Measurements from ENCODE around the gene TMEM258.

Gene TMEM258

GRCh38 chr11:61774411-61774810 lies 18.0 kb downstream of the TMEM258 start:
- DNase-seq, result no peak

DNA sequence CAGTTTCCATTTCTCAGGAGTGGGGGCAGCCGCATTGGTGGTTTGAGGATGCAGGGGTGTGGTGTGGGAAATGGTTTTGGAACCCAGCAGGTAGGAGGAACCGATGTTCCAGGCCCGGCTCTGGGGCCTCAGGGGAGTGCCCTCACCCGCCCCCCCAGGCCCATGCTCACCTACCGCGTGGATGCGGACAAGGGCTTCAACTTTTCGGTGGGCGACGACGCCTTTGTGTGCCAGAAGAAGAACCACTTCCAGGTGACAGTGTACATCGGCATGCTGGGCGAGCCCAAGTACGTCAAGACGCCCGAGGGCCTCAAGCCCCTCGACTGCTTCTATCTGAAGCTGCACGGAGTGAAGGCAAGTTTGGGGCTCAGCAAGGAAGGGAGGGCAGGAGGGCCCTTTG lies 18.6 kb downstream of the TMEM258 start:
- DNase-seq, result no peak

DNA sequence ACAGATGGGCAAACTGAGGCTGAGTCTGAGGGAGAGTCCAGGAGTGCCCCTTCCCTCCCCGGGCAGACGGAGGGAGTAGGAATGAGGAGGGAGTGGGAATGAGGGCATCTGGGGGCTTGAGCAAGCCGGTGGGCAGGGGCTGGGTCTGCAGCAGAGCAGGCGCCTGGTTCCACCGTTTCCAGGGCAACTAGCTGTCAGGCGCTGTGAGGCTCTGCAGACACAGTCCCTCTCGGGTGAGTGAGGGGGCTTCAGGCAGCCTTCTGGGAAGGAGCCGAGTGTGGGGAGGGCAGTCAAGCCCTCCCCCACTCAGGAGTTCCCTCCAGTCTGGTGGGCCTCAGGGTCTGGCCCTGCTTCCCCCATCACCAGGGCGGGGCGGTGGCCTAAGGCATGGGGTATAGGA lies 19.0 kb downstream of the TMEM258 start:
- no peak for DNase-seq

DNA sequence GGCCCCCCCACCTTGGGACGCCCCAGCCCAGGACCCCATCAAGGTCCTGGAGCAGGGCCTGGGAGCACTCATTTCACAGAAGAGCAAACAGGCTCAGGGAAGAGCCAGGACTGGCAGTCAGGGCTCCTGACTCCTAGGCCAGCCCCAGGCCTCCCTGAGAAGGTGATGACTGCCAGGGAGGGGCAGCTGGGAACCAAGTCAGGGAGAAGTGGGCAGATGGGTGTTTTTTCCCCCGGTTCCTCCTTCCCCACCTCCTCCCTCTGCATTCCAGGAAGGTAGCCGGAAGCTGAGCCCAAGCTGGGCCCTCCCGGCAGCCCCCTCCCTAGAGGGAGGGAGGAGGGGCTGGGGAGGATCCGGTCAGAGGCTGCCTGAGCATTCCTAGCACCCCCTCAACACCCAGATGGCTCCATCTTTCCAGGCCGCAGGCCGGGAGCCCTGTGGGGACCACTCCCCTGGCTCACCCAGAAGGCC lies 20.4 kb downstream of the TMEM258 start:
- DNase-seq, result no peak

- no peak for DNase-seq
These were observed 21.1 kb downstream of the TMEM258 start for GRCh38 chr11:61771195-61771894.

- DNase-seq, result no peak
These were observed 22.3 kb downstream of the TMEM258 start for GRCh38 chr11:61769946-61770683.

DNA sequence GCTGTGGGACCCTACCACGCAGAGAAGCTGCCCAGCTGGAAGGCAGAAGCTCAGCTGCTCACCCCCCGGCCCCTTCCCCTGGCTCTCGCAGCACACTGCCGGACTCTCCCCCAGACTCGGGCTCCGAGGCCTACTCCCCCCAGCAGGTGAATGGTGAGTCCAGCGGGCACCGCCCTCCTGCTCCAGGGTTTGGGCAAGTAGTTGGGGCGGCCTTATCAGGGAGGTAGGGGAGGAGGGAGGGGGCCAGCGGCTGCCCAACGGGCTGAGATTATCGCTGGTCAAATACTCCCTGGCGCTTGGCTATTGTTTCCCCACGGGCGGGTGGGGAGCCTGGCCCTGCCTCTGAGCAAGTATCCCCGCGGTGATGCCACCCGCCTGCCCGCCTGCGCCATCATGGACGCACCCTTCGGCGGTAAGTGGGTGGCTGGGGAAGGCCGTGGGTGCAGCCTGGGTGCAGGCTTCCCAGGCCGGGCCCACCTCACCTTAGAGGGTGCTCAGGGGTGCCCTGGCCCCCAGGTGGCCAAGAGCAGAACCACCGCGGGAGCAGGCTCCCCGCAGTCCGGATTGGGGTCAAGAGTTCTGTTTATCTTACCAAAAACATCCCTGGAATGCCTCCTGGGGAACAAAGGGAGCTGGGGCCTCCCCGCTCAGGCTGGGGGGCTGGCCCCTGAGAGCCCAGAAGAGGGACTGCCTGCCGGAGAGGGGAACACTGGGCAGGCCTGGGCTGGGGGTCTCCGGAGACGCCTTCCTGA lies 23.1 kb downstream of the TMEM258 start:
- no peak for DNase-seq

DNA sequence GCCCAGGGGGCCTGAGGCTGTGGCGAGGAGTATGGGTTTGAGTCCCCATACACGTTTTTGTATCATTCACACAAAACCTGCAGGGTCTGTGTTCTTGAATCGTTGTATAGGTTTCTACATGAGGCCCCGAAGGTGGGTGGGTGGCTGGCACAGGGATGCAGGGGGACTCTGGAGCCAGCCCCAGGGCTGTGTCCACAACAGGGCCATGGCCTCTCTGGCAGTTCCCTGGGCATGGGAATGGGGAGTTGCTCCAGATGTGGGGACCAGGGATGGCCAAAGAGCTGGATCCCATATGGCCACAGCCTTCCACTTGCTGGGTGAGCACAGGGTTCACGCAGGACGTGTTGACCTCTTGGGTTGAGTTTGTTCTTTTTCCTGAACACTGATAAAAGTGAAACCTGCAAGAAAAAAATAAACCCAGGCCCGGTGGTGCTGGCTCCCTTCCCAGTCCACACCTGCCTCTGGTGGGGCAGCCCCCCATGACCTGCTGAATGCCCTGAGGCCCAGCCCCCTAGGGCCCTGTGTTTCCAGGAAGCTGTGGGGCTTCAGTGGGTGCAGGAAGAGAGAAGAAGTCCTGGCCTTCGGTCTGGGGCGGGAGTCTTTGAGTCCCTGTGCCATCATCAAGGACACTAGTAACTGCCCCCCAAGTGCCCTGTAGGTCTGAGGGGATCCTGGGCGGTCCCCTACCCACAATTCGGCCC lies 23.9 kb downstream of the TMEM258 start:
- DNase-seq, result no peak

- no peak for DNase-seq
These were observed 26.0 kb downstream of the TMEM258 start for GRCh38 chr11:61766353-61766841.

DNA sequence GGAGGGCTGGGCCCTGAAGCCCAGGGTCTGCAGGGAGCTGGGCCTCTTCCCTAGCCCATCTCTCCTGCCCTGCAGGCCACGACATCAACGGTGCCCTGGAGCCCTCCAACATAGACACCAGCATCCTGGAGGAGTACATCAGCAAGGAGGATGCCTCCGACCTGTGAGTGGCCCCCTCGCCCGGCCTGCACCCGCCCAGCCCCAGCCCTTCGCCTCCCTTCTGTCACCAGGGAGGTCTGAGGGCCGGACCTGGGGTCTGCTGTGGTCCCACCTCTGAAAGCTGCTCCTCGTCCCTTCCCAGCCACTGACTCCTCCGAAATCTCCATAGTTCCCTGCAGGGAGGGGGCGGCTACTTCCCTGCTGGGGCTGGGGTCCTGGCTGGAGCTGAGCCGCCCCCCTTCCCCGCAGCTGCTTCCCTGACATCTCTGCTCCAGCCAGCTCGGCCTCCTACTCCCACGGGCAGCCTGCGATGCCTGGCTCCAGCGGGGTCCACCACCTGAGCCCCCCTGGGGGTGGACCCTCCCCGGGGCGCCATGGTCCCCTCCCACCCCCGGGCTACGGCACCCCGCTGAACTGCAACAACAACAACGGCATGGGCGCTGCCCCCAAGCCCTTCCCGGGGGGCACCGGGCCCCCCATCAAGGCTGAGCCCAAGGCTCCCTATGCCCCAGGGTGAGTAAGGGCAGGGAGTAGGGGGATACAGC lies 26.7 kb downstream of the TMEM258 start:
- no peak for DNase-seq

- DNase-seq, result no peak
These were observed 27.7 kb downstream of the TMEM258 start for GRCh38 chr11:61764606-61765260.

DNA sequence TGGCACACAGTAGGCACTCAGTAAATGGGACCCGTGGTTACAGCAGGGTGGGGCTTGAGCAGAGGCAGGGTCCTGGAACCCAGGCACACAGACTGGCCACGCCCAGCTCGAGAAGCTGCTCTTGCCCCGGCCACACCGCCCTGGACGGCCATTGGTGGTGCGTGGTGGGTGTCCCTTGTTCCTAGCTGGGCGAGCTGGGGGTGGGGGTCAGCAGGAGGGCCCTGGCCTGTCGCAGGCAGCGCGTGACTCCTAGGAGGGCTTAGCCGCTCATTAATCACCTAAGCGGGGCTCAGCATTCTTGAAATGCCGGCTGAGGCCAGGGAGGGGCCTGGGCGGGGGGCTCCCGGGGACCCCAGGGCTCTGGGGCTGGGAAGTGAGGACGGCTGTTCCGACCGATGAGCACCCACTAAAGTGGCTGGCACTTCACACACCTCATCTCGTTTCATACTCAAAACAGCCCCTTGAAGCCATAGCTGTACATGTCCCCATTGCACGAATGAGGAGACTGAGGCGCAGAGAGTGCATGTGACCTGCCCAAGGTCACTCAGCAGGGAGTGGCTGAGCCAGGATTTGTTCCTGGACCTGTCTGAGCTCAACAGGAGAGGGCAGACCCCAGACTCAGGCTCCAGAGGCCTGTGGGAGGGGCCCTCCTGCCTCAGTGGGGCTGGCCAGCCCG lies 28.3 kb downstream of the TMEM258 start:
- DNase-seq, result no peak

- DNase-seq, result no peak
These were observed 29.6 kb downstream of the TMEM258 start for GRCh38 chr11:61762798-61763197.

GRCh38 chr11:61762223-61762615 lies 30.2 kb downstream of the TMEM258 start:
- DNase-seq, result no peak

- DNase-seq, result no peak
These were observed 30.8 kb downstream of the TMEM258 start for GRCh38 chr11:61761440-61762222.

DNA sequence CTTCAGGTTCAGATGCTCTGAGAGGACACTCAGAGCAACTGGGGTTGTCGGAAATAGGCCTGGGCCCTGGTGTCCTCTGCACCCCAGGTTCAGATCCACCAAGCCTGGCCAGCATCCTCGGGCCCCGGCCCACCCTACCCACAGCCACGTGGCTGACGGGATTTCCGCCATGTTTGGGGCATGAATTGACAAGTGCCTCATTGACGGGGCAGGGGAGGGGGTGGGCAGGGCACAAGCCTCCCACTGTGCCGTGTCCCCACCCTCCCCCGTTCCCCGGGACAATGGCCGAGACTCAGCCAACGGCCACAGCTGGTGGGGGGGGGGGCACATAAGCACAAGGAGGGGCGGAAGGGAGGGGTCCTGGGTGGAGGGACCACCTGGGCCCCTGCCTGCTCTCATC lies 31.5 kb downstream of the TMEM258 start:
- no peak for DNase-seq

DNA sequence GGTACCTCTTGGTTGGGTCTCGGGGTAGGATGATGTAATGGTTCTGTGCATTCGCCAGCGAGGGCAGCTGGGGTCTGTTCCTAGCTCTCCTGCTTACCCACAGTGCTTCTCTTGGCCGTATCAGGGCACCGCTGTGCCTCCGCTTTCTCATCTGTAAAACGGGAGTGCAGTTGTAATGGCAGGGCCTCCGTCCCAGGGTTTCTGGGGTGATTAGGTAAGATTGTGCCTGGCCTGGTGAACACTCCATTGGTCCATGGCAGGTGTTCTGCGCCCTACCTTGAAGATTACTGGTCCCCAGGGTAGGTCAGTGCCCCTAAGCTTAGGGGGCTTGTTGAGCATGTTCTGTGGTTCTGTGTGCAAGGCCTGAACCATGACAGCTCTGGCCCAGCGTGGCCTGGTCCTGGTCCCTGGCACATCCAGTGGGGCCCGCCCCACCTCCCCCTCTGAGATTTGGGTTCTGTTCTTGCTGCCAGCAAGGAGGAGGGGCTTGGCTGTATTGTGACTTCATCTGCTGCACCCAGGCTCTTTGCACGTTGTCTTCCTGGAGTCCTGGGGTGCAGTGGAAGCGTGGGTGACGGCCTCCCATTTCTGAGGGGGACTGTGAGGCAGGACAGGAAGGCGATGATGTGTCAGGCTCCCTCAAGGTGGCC lies 35.1 kb downstream of the TMEM258 start:
- DNase-seq, result no peak

- peak; percentile 66 for DNase-seq
These were observed 35.8 kb downstream of the TMEM258 start for GRCh38 chr11:61756452-61757212.

DNA sequence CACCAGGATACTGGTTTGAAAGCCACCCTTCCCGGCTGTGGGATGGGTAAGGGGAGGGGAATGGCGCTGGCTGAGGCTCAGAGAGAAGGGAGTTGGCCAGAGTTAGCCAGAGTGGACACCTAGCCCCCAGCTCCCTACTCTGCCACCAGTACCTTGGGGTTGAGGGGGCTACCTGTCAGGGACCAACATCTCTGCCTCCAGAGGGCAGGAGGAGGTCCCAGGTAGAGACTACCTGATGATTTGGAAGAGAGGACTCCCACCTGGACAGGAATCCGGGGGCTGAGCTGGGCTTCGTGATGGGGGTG lies 36.3 kb downstream of the TMEM258 start:
- DNase-seq, result no peak

All from activated gamma-delta T cell treated with Interleukin-2 at 50 U/mL for 16 hours (primary cell).